Panc1 (cell line): ENCODE measurements around the gene PSMB9. TPM values are rescaled to one million over a fixed set of nuclear protein-coding genes. Genes with fewer than 3 reads are reported as not detected.

Experiments used
- ATAC-seq: fragments of 200-7000 bp; cut with Tn5 transposase; 2 replicates; pipeline ENCODE4 v1.9.1; 2020; ENCODE audit warnings: mild to moderate bottlenecking, moderate library complexity
- BruUV-seq: library from RNA; stranded (reverse); fragments of 400-500 nt; replicated peaks from 2 replicates; lab custom pipeline; 2021; lab: Mats Ljungman, UMichigan
- CTCF ChIA-PET: fragments of 300-600 bp; sonication (Branson Sonifier 250); formaldehyde crosslinking; loops from one replicate; lab custom pipeline; 2022; ENCODE audit warnings: antibody characterized with exemption; lab: Charles Lee
- POLR2A ChIA-PET: fragments of 300-600 bp; sonication (Branson Sonifier 250); formaldehyde crosslinking; loops from one replicate; lab custom pipeline; 2022; ENCODE audit warnings: antibody characterized with exemption; lab: Charles Lee
- DNase-seq: peaks from one replicate; pipeline ENCODE4 v3.0.0-alpha.2; 2010; ENCODE audit warnings: low read depth, low spot score
- H3K27ac ChIP-seq: 2 replicates; pipeline ENCODE4 v1.5.1; 2011; ENCODE audit warnings: mild to moderate bottlenecking, low read length, inconsistent platforms
- H3K27me3 ChIP-seq: fragments of 200-500 bp; sonication (Bioruptor generic); 2 replicates; pipeline ENCODE4 v1.6.0; 2014; ENCODE audit warnings: low read length, inconsistent platforms; ENCODE audit not compliant: control insufficient read depth, insufficient read depth
- H3K36me3 ChIP-seq: fragments of 200-500 bp; sonication (Bioruptor generic); 2 replicates; pipeline ENCODE4 v1.5.1; 2014; ENCODE audit warnings: inconsistent platforms, mild to moderate bottlenecking, low read length, moderate library complexity; ENCODE audit not compliant: control insufficient read depth, insufficient read depth
- H3K4me1 ChIP-seq: 2 replicates; pipeline ENCODE4 v1.5.1; 2011; ENCODE audit warnings: inconsistent platforms, mild to moderate bottlenecking, low read length, moderate library complexity; ENCODE audit not compliant: control insufficient read depth, insufficient read depth
- H3K4me3 ChIP-seq, 2 experiments: 2 replicates each; pipeline ENCODE4 v1.5.1; 2011 to 2012; ENCODE audit warnings: low read depth in 2 of 2, low read length in 2 of 2, mild to moderate bottlenecking in 2 of 2, inconsistent platforms in 1 of 2, moderate library complexity in 1 of 2
- H3K9me3 ChIP-seq: fragments of 200-500 bp; sonication (Bioruptor generic); 2 replicates; pipeline ENCODE4 v1.5.1; 2014; ENCODE audit warnings: low read depth, mild to moderate bottlenecking, inconsistent platforms, low read length, moderate library complexity; ENCODE audit not compliant: control insufficient read depth, insufficient read depth
- CTCF ChIP-seq: fragments of 450-650 bp; IDR thresholded peaks from 2 replicates; pipeline ENCODE4 v1.5.1; 2017; ENCODE audit warnings: mild to moderate bottlenecking
- POLR2AphosphoS5 ChIP-seq: IDR thresholded peaks from 2 replicates; pipeline ENCODE4 v1.6.1; 2012; ENCODE audit warnings: mild to moderate bottlenecking, low read depth, low read length, moderate library complexity
- REST ChIP-seq, 2 experiments: IDR thresholded peaks; 2 replicates each; pipeline ENCODE4 v1.6.1; 2011 to 2012; ENCODE audit warnings: low read depth in 2 of 2, control low read depth in 1 of 2, low read length in 1 of 2, mild to moderate bottlenecking in 1 of 2, moderate library complexity in 1 of 2; ENCODE audit not compliant: insufficient read depth in 1 of 2
- SIN3A ChIP-seq: IDR thresholded peaks from 2 replicates; pipeline ENCODE4 v1.6.1; 2012; ENCODE audit warnings: low read depth, mild to moderate bottlenecking, low read length, moderate library complexity, borderline replicate concordance; ENCODE audit not compliant: insufficient read depth
- TCF7L2 ChIP-seq: IDR thresholded peaks from 2 replicates; pipeline ENCODE4 v1.6.1; 2011; ENCODE audit warnings: mild to moderate bottlenecking, low read depth, low read length, inconsistent platforms
- in situ Hi-C: cut with HindIII; loops from 2 replicates; pipeline ENCODE4 v1.10.0; 2016; ENCODE audit warnings: low sequenced_read_pairs, low pct_unique_long_range_greater_than_20kb
- intact Hi-C: fragments of 100-400 bp; cut with micrococcal nuclease; formaldehyde crosslinking; loops from one replicate; pipeline ENCODE4 v1.10.0; 2022; ENCODE audit not compliant: unreplicated experiment
- total RNA-seq: library from RNA; stranded (reverse); gene quantifications from one replicate; pipeline ENCODE4 v1.2.1, GENCODE V29; 2021; ENCODE audit not compliant: unreplicated experiment

Gene PSMB9
- total RNA-seq, 1 experiment from 2014 or later = 41.5 TPM

- Histone ChIP-seq H3K4me3 (no peak overlapping the region), H3K27me3 (no peaks in the 10 kb centered on the region), H3K27ac (no peak overlapping the region), H3K36me3 (peaks cover 4% of the 10 kb centered on the region; the same call in 1 of the 2 replicates), H3K9me3 (no peaks in the 10 kb centered on the region), H3K4me1 (peaks cover 11% of the 10 kb centered on the region)
- ChIA-PET CTCF (no interaction called here), POLR2A (no interaction called here)
- ATAC-seq (no peak), DNase-seq (no peak)
- intact Hi-C loops = no loop called here
- no peak for TF ChIP-seq CTCF
- no peak for TF ChIP-seq REST (IDR thresholded peaks at IDR 0.05; ENCODE audit: insufficient read depth in 1 of 2, low read depth in 2 of 2, low read length in 1 of 2)
- no peak for TF ChIP-seq TCF7L2
- TF ChIP-seq SIN3A = no peak
- TF ChIP-seq POLR2AphosphoS5 = no peak
- in situ Hi-C loops = no loop called here
- no TSS peak for BruUV-seq
These were observed 6.2 kb upstream of the PSMB9 start for GRCh38 chr6:32847795-32848194.

DNA sequence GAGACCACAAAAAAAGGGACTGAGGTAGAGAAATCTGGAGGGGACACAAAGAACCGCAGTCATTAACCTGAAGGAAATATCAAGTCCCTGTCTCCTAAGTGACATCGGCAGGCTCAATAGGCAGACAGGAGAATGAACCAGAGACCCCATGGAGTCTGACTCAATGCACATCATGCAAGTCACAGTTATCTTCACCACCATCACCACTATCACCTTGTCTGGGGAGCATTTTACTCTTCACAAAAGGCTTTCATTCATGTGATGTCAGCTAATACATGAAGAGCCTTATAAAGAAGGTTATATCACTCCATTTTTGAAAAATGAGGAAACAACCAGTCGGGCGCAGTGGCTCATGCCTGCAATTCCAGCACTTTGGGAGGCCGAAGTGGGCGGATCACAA lies 4.9 kb upstream of the PSMB9 start:
- in situ Hi-C loops (no loop called here), intact Hi-C loops (no loop called here)
- Histone ChIP-seq H3K36me3 (peaks cover 4% of the 10 kb centered on the region; the same call in 1 of the 2 replicates), H3K4me1 (peaks cover 8% of the 10 kb centered on the region), H3K27ac (no peak overlapping the region), H3K9me3 (no peaks in the 10 kb centered on the region), H3K4me3 (no peak overlapping the region), H3K27me3 (no peaks in the 10 kb centered on the region)
- CTCF ChIA-PET = no interaction called here
- no TSS peak for BruUV-seq
- DNase-seq = no peak
- TF ChIP-seq REST (IDR thresholded peaks at IDR 0.05; ENCODE audit: insufficient read depth in 1 of 2, low read depth in 2 of 2, low read length in 1 of 2) = no peak
- TF ChIP-seq POLR2AphosphoS5 = no peak
- no peak for TF ChIP-seq SIN3A
- TF ChIP-seq CTCF = no peak
- no peak for TF ChIP-seq TCF7L2
- POLR2A ChIA-PET = no interaction called here
- no peak for ATAC-seq
